GM23338 (cell line): ENCODE results near the gene TEKT2.

Experiments
- CREB1 ChIP-seq: fragments of 250-450 bp; sonication (Bioruptor Pico); IDR thresholded peaks from 2 replicates; pipeline ENCODE4 v1.5.0; 2020; ENCODE audit warnings: low read depth, mild to moderate bottlenecking, moderate library complexity
- CTCF ChIP-seq, 2 experiments: fragments of 200-600 bp in 1 of 2; sonication (generic) in 1 of 2; conservative IDR thresholded peaks; 2 replicates each; pipeline versions ENCODE4 v1.5.1 to v1.6.1; 2016 to 2017; ENCODE audit warnings: antibody characterized with exemption in 2 of 2, low read depth in 2 of 2, mild to moderate bottlenecking in 2 of 2, moderate library complexity in 1 of 2
- ETS1 ChIP-seq: IDR thresholded peaks from 2 replicates; pipeline ENCODE4 v1.6.1; 2016; ENCODE audit warnings: antibody characterized with exemption
- EZH2 ChIP-seq: fragments of 200-600 bp; sonication (generic); IDR thresholded peaks from one replicate; pipeline ENCODE4 v1.8.0; 2017; ENCODE audit warnings: antibody characterized with exemption, mild to moderate bottlenecking, low read depth; ENCODE audit not compliant: unreplicated experiment
- EZH2phosphoT487 ChIP-seq: fragments of 200-600 bp; sonication (generic); IDR thresholded peaks from one replicate; pipeline ENCODE4 v1.8.1; 2018; ENCODE audit warnings: antibody characterized with exemption; ENCODE audit not compliant: unreplicated experiment
- JUNB ChIP-seq: IDR thresholded peaks from one replicate; pipeline ENCODE4 v1.6.1; 2016; ENCODE audit warnings: antibody characterized with exemption; ENCODE audit not compliant: unreplicated experiment
- NANOG ChIP-seq: IDR thresholded peaks from 2 replicates; pipeline ENCODE4 v1.6.1; 2016; ENCODE audit warnings: antibody characterized with exemption, borderline replicate concordance
- POLR2AphosphoS5 ChIP-seq: IDR thresholded peaks from 2 replicates; pipeline ENCODE4 v1.6.1; 2016; ENCODE audit warnings: antibody characterized with exemption, low read depth
- REST ChIP-seq: IDR thresholded peaks from one replicate; pipeline ENCODE4 v1.6.1; 2018; ENCODE audit warnings: antibody characterized with exemption; ENCODE audit not compliant: unreplicated experiment
- STAT1 ChIP-seq: IDR thresholded peaks from one replicate; pipeline ENCODE4 v1.6.1; 2016; ENCODE audit warnings: antibody characterized with exemption; ENCODE audit not compliant: unreplicated experiment

DNA sequence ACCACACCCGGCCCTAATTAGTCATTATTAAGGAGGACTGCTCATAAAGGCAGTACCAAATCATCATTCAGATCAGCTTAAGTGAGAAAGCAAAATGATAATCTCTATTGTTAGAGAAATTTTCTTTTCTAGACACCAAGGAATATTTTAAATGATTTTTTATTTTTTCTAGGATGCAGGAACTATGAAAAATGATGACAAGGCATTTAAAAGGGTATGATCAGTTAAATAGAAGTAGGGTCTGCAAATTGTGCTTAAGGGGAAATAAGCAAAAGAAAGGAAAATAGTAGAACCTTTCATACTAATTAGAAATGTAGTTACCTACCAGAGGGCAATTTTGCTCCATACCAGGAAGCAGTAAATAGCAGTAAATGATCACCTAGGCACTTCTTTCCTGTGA, 21.6 kb upstream of the TEKT2 start:
- TF ChIP-seq CTCF (conservative IDR thresholded peaks at IDR 0.05; ENCODE audit: low read depth in 2 of 2) (no peak), POLR2AphosphoS5 (no peak), CREB1 (CRISPR knock-in tag) (no peak), EZH2 (no peak), ETS1 (no peak), REST (no peak), STAT1 (no peak), EZH2phosphoT487 (no peak), NANOG (no peak), JUNB (no peak)
